GM12878 (cell line): Measurements from ENCODE around the gene RGS16. TPM values are rescaled to one million over a fixed set of nuclear protein-coding genes. Genes with fewer than 3 reads are reported as not detected.

Experiments used
- ATAC-seq: fragments of 200-7000 bp; cut with Tn5 transposase; 3 replicates; pipeline ENCODE4 v1.9.1; 2020; ENCODE audit warnings: mild to moderate bottlenecking, moderate library complexity
- BruUV-seq: library from RNA; stranded (reverse); fragments of 400-500 nt; replicated peaks from 2 replicates; lab custom pipeline; 2021; lab: Mats Ljungman, UMichigan
- CTCF ChIA-PET: fragments of 300-600 bp; sonication (Branson Sonifier 250); formaldehyde crosslinking; extraction: SDS; loops from one replicate; lab custom pipeline; 2021; ENCODE audit warnings: inconsistent platforms; lab: Yijun Ruan, JAX
- POLR2A ChIA-PET: fragments of 350-600 bp; formaldehyde crosslinking; extraction: SDS; loops from one replicate; lab custom pipeline; 2021; ENCODE audit warnings: inconsistent platforms; lab: Charles Lee
- RAD21 ChIA-PET: fragments of 300-600 bp; sonication (Branson Sonifier 250); formaldehyde crosslinking; loops from one replicate; lab custom pipeline; 2023; ENCODE audit warnings: antibody characterized with exemption; ENCODE audit not compliant: unreplicated experiment; lab: Charles Lee
- SMC1A ChIA-PET: fragments of 300-600 bp; sonication (Branson Sonifier 250); formaldehyde crosslinking; loops from one replicate; lab custom pipeline; 2023; ENCODE audit not compliant: unreplicated experiment, uncharacterized antibody; lab: Charles Lee
- DNase-seq: peaks from one replicate; pipeline ENCODE4 v3.0.0-alpha.2; 2011; ENCODE audit warnings: low read depth, low spot score
- FAIRE-seq: peaks from 3 replicates; lab custom pipeline; 2011; peaks lifted over from hg19 to GRCh38; lab: Jason Lieb, UNC
- H2AFZ ChIP-seq: 2 replicates; pipeline ENCODE4 v1.6.0; 2011; ENCODE audit warnings: low read depth, low read length, control low read depth; ENCODE audit not compliant: control insufficient read depth
- H3K27ac ChIP-seq: 2 replicates; pipeline ENCODE4 v1.5.1; 2011; ENCODE audit warnings: control low read depth; ENCODE audit not compliant: control insufficient read depth, insufficient read depth
- H3K27me3 ChIP-seq, 2 experiments: replicated peaks in 1 of 2; 2 replicates each; pipeline versions ENCODE4 v1.6.0 to v1.6.1; 2011; ENCODE audit warnings: low read length in 1 of 2; ENCODE audit not compliant: control insufficient read depth in 2 of 2, insufficient read depth in 2 of 2
- H3K36me3 ChIP-seq, 2 experiments: 2 replicates each; pipeline ENCODE4 v1.5.1; 2011; ENCODE audit warnings: low read length in 1 of 2; ENCODE audit not compliant: control insufficient read depth in 2 of 2, insufficient read depth in 2 of 2
- H3K4me1 ChIP-seq: 2 replicates; pipeline ENCODE4 v1.6.1; 2011; ENCODE audit warnings: mild to moderate bottlenecking, low read length, moderate library complexity, mixed read lengths; ENCODE audit not compliant: control insufficient read depth, insufficient read depth
- H3K4me2 ChIP-seq: 2 replicates; pipeline ENCODE4 v1.6.0; 2011; ENCODE audit warnings: control low read depth; ENCODE audit not compliant: control insufficient read depth, insufficient read depth
- H3K4me3 ChIP-seq: fragments of 200-600 bp; sonication (generic); 2 replicates; pipeline ENCODE4 v1.5.1; 2016
- H3K79me2 ChIP-seq: 2 replicates; pipeline ENCODE4 v1.6.0; 2011; ENCODE audit warnings: low read length; ENCODE audit not compliant: control insufficient read depth, insufficient read depth
- H3K9ac ChIP-seq: 2 replicates; pipeline ENCODE4 v1.8.0; 2011; ENCODE audit warnings: low read length, control low read depth, mixed read lengths; ENCODE audit not compliant: control insufficient read depth, insufficient read depth
- H3K9me3 ChIP-seq: replicated peaks from 3 replicates; pipeline ENCODE4 v1.5.1; 2011; ENCODE audit warnings: mild to moderate bottlenecking, low read length; ENCODE audit not compliant: control insufficient read depth, insufficient read depth
- H4K20me1 ChIP-seq: 2 replicates; pipeline ENCODE4 v1.6.0; 2011; ENCODE audit not compliant: control insufficient read depth, insufficient read depth
- BCL11A ChIP-seq: IDR thresholded peaks from 2 replicates; pipeline ENCODE4 v1.6.1; 2011; ENCODE audit warnings: low read depth, low read length
- CBX5 ChIP-seq: sonication (generic); IDR thresholded peaks from 2 replicates; pipeline ENCODE4 v1.6.1; 2016; ENCODE audit warnings: low read depth, moderate library complexity, mild to moderate bottlenecking, inconsistent platforms
- EGR1 ChIP-seq, 2 experiments: IDR thresholded peaks; 1 replicate in 1 of 2; 2 replicates in 1 of 2; pipeline ENCODE4 v1.6.1; 2011 to 2012; ENCODE audit warnings: low read depth in 2 of 2, low read length in 2 of 2, borderline replicate concordance in 1 of 2, mild to moderate bottlenecking in 1 of 2, moderate library complexity in 1 of 2
- PBX3 ChIP-seq: IDR thresholded peaks from 2 replicates; pipeline ENCODE4 v1.6.1; 2011; ENCODE audit warnings: mild to moderate bottlenecking, low read depth, low read length, moderate library complexity; ENCODE audit not compliant: insufficient replicate concordance
- PRDM15 ChIP-seq: fragments of 450-650 bp; formaldehyde crosslinking; IDR thresholded peaks from 2 replicates; pipeline ENCODE4 v1.4.0; 2020; ENCODE audit warnings: mild to moderate bottlenecking, moderate library complexity
- RUNX3 ChIP-seq: IDR thresholded peaks from 2 replicates; pipeline ENCODE4 v1.6.1; 2012; ENCODE audit warnings: low read length, inconsistent platforms
- SIX5 ChIP-seq: IDR thresholded peaks from 2 replicates; pipeline ENCODE4 v1.6.1; 2011; ENCODE audit warnings: mild to moderate bottlenecking, low read depth, low read length, moderate library complexity; ENCODE audit not compliant: severe bottlenecking
- STAT1 ChIP-seq: fragments of 450-650 bp; conservative IDR thresholded peaks from 2 replicates; pipeline ENCODE4 v1.6.1; 2014; ENCODE audit warnings: antibody characterized with exemption, mild to moderate bottlenecking
- SUZ12 ChIP-seq: fragments of 200-600 bp; sonication (generic); IDR thresholded peaks from one replicate; pipeline ENCODE4 v1.6.1; 2018; ENCODE audit warnings: antibody characterized with exemption, mild to moderate bottlenecking; ENCODE audit not compliant: unreplicated experiment
- TCF12 ChIP-seq: IDR thresholded peaks from 2 replicates; pipeline ENCODE4 v1.6.1; 2011; ENCODE audit warnings: low read depth, mild to moderate bottlenecking, low read length
- ZNF274 ChIP-seq: IDR thresholded peaks from one replicate; pipeline ENCODE4 v1.8.0; 2011; ENCODE audit not compliant: insufficient read length, insufficient read depth
- ZSCAN29 ChIP-seq: fragments of 450-650 bp; IDR thresholded peaks from 2 replicates; pipeline ENCODE4 v1.6.1; 2017; ENCODE audit warnings: mild to moderate bottlenecking, moderate library complexity
- WGBS: methylation state at CpG from one replicate; pipeline ENCODE4 v1.1.6; 2016; ENCODE audit warnings: low lambda C conversion rate; ENCODE audit not compliant: insufficient replicate concordance, insufficient coverage; ENCODE audit errors: missing lambda C conversion rate; 5-methylcytosine and 5-hydroxymethylcytosine counted together
- in situ Hi-C: fragments of 300-500 bp; cut with MboI; formaldehyde crosslinking; loops from 9 replicates; pipeline ENCODE4 v1.14.3; 2018; ENCODE audit warnings: mixed read lengths
- intact Hi-C: fragments of 100-400 bp; cut with micrococcal nuclease; formaldehyde crosslinking; loops from one replicate; pipeline ENCODE4 v1.14.2; 2022; ENCODE audit not compliant: unreplicated experiment
- polyA plus RNA-seq, 11 experiments: library from polyadenylated mRNA; depleted of rRNA in 4 of 11; unstranded in 6 of 11; stranded (reverse) in 5 of 11; fragments of >200 nt; fragmentation: Nextera tagmentation in 4 of 11; fragmentation: Illumina TruSeq in 1 of 11; extraction: Ambion mirVana in 4 of 11; extraction: Trizol in 1 of 11; gene quantifications; 1 replicate in 1 of 11; 2 replicates in 10 of 11; pipeline versions ENCODE4 v1.2.1 to v1.2.3, GENCODE V29; 2011 to 2016; ENCODE audit warnings: inconsistent platforms in 2 of 11, missing spikeins in 2 of 11, low read depth in 1 of 11
- total RNA-seq, 4 experiments: library from RNA; depleted of rRNA in 3 of 4; stranded (reverse); fragments of >200 nt in 3 of 4; fragmentation: Illumina TruSeq in 1 of 4; extraction: Trizol in 1 of 4; gene quantifications; 2 replicates each; pipeline versions ENCODE4 v1.2.1 to v1.2.3, GENCODE V29; 2013 to 2021
- TF ChIP-seq, protein P1 (sequence below): fragments of 450-650 bp; IDR thresholded peaks from 2 replicates; pipeline ENCODE4 v1.6.1; 2016; ENCODE audit warnings: mild to moderate bottlenecking, moderate library complexity, borderline replicate concordance

RGS16 gene
- total and polyA plus RNA-seq, 10 of the 15 experiments (the other 5 are each of a cell fraction or from before 2014, with no cell fraction given) = 16.4 to 58.2 (median 44.6) TPM

- RAD21 ChIA-PET = interaction anchor here (1.2 to 23.0 kb wide), 9 partner anchors 13 to 208 kb away, joined by 3 to 946 read pairs (median 9); partner anchors contain the start of gene RNASEL
- Histone ChIP-seq H3K79me2 (peaks cover 37% of the 10 kb centered on the region), H3K36me3 (peaks cover 11 to 24% of the 10 kb centered on the region in 2 experiments; a peak in 3 of 4 replicates), H3K9ac (peak overlapping the region; percentile 64), H3K4me1 (peaks cover 11% of the 10 kb centered on the region), H3K4me2 (peak overlapping the region; percentile 78), H3K9me3 (no peaks in the 10 kb centered on the region), H2AFZ (no peak overlapping the region), H3K27ac (peak overlapping the region; percentile 0), H4K20me1 (no peaks in the 10 kb centered on the region; the same call in 1 of the 2 replicates), H3K4me3 (peak overlapping the region; percentile 85), H3K27me3 (no peaks in the 10 kb centered on the region)
- POLR2A ChIA-PET = interaction anchor here (1.0 to 4.6 kb wide), 2 partner anchors 10 to 180 kb away, joined by 4 to 34 read pairs; no protein-coding TSS in a partner anchor
- in situ Hi-C loops = no loop called here
- 47% methylated on average over 4 of the region's 4 CpGs for WGBS
- ATAC-seq (peak; percentile 1; the same call in 2 of the 3 replicates), FAIRE-seq (no peak), DNase-seq (no peak)
- no TSS peak for BruUV-seq
- SMC1A ChIA-PET = interaction anchor here (0.7 to 28.0 kb wide), 10 partner anchors 13 to 185 kb away, joined by 3 to 1145 read pairs (median 18); partner anchors contain the start of genes NPL, RGS8 and RNASEL
- CTCF ChIA-PET = interaction anchor here (0.7 to 37.4 kb wide), 10 partner anchors 12 to 187 kb away, joined by 3 to 1888 read pairs (median 24); partner anchors contain the start of genes NPL and RNASEL
- intact Hi-C loops = loop anchor here (1.0 to 5.0 kb wide), 3 partner anchors 115 to 235 kb away; partner anchors contain the start of gene DHX9
- TF ChIP-seq RUNX3 = no peak
- no peak for TF ChIP-seq TCF12
- TF ChIP-seq, protein P1, sequence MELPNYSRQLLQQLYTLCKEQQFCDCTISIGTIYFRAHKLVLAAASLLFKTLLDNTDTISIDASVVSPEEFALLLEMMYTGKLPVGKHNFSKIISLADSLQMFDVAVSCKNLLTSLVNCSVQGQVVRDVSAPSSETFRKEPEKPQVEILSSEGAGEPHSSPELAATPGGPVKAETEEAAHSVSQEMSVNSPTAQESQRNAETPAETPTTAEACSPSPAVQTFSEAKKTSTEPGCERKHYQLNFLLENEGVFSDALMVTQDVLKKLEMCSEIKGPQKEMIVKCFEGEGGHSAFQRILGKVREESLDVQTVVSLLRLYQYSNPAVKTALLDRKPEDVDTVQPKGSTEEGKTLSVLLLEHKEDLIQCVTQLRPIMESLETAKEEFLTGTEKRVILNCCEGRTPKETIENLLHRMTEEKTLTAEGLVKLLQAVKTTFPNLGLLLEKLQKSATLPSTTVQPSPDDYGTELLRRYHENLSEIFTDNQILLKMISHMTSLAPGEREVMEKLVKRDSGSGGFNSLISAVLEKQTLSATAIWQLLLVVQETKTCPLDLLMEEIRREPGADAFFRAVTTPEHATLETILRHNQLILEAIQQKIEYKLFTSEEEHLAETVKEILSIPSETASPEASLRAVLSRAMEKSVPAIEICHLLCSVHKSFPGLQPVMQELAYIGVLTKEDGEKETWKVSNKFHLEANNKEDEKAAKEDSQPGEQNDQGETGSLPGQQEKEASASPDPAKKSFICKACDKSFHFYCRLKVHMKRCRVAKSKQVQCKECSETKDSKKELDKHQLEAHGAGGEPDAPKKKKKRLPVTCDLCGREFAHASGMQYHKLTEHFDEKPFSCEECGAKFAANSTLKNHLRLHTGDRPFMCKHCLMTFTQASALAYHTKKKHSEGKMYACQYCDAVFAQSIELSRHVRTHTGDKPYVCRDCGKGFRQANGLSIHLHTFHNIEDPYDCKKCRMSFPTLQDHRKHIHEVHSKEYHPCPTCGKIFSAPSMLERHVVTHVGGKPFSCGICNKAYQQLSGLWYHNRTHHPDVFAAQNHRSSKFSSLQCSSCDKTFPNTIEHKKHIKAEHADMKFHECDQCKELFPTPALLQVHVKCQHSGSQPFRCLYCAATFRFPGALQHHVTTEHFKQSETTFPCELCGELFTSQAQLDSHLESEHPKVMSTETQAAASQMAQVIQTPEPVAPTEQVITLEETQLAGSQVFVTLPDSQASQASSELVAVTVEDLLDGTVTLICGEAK = no peak
- no peak for TF ChIP-seq PBX3
- no peak for TF ChIP-seq EGR1 (IDR thresholded peaks at IDR 0.05; ENCODE audit: borderline replicate concordance in 1 of 2, low read depth in 2 of 2, low read length in 2 of 2)
- TF ChIP-seq SUZ12 = no peak
- TF ChIP-seq CBX5 = no peak
- TF ChIP-seq BCL11A = no peak
- TF ChIP-seq ZSCAN29 = no peak
- TF ChIP-seq STAT1 = no peak
- no peak for TF ChIP-seq ZNF274
- TF ChIP-seq SIX5 = no peak
- TF ChIP-seq PRDM15 (CRISPR knock-in tag) = no peak
These were observed 2.3 kb downstream of the RGS16 start for GRCh38 chr1:182601913-182602312.
